GM19455 (cell line): Measurements from ENCODE around the gene DLX1.
A peak's percentile ranks its signal among the peaks of the same experiment; 100 is the strongest.

Experiments
- ATAC-seq: cut with Tn5 transposase; IDR thresholded peaks from one replicate; pipeline ENCODE4 v1.9.1; 2021; ENCODE audit not compliant: unreplicated experiment

DLX1 gene

GRCh38 chr2:172096626-172097547 is 11.6 kb downstream of the DLX1 start:
- ATAC-seq, result no peak

- no peak for ATAC-seq
These were observed 12.3 kb downstream of the DLX1 start for GRCh38 chr2:172097557-172098131.

- ATAC-seq, result no peak
These were observed 13.0 kb downstream of the DLX1 start for GRCh38 chr2:172098287-172098649.

- no peak for ATAC-seq
These were observed 13.6 kb downstream of the DLX1 start for GRCh38 chr2:172098650-172099471.

GRCh38 chr2:172099472-172100079 is 14.3 kb downstream of the DLX1 start:
- ATAC-seq, result no peak

- ATAC-seq, result no peak
These were observed 15.0 kb downstream of the DLX1 start for GRCh38 chr2:172100080-172100934.

GRCh38 chr2:172100935-172101820 is 15.9 kb downstream of the DLX1 start:
- ATAC-seq, result no peak

- ATAC-seq, result peak; percentile 2
These were observed 16.6 kb downstream of the DLX1 start for GRCh38 chr2:172101821-172102390.

GRCh38 chr2:172102391-172103359 is 17.4 kb downstream of the DLX1 start, which contains the start of gene DLX2:
DLX2 (minus strand) TSS chr2:172102900; CDS start chr2:172102538, 362 bp downstream.
- ATAC-seq, result peak; percentile 78

GRCh38 chr2:172103471-172104272 is 18.4 kb downstream of the DLX1 start:
- ATAC-seq, result no peak

GRCh38 chr2:172105471-172106107 is 20.3 kb downstream of the DLX1 start:
- ATAC-seq, result no peak

GRCh38 chr2:172106108-172106961 is 21.0 kb downstream of the DLX1 start:
- ATAC-seq, result no peak

GRCh38 chr2:172107690-172108586 is 22.6 kb downstream of the DLX1 start:
- ATAC-seq, result no peak

- ATAC-seq, result no peak
These were observed 23.3 kb downstream of the DLX1 start for GRCh38 chr2:172108587-172108930.
